ENCODE measurements around the gene PAQR7. TPM values are rescaled to one million over a fixed set of nuclear protein-coding genes. Genes with fewer than 3 reads are reported as not detected.

Gene PAQR7
- total RNA-seq, 1 experiment from 2014 or later: 6.7 TPM

GRCh38 chr1:25875154-25875855, at the start of gene PAQR7 (continued):
- TF ChIP-seq, protein P1, sequence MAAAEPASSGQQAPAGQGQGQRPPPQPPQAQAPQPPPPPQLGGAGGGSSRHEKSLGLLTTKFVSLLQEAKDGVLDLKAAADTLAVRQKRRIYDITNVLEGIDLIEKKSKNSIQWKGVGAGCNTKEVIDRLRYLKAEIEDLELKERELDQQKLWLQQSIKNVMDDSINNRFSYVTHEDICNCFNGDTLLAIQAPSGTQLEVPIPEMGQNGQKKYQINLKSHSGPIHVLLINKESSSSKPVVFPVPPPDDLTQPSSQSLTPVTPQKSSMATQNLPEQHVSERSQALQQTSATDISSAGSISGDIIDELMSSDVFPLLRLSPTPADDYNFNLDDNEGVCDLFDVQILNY (CRISPR knock-in tag; IDR thresholded peaks at IDR 0.05): no peak
- TF ChIP-seq, protein P2, sequence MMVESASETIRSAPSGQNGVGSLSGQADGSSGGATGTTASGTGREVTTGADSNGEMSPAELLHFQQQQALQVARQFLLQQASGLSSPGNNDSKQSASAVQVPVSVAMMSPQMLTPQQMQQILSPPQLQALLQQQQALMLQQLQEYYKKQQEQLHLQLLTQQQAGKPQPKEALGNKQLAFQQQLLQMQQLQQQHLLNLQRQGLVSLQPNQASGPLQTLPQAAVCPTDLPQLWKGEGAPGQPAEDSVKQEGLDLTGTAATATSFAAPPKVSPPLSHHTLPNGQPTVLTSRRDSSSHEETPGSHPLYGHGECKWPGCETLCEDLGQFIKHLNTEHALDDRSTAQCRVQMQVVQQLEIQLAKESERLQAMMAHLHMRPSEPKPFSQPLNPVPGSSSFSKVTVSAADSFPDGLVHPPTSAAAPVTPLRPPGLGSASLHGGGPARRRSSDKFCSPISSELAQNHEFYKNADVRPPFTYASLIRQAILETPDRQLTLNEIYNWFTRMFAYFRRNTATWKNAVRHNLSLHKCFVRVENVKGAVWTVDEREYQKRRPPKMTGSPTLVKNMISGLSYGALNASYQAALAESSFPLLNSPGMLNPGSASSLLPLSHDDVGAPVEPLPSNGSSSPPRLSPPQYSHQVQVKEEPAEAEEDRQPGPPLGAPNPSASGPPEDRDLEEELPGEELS (CRISPR knock-in tag; IDR thresholded peaks at IDR 0.05): 0 out of 2 replicates have a peak, but pooled peaks have one; percentile 43
- TF ChIP-seq CREB1 (CRISPR knock-in tag; IDR thresholded peaks at IDR 0.05) (no peak; the same call in 1 of the 2 replicates), NFE2L1 (CRISPR knock-in tag; IDR thresholded peaks at IDR 0.05) (no peak), FOXJ3 (CRISPR knock-in tag; IDR thresholded peaks at IDR 0.05; ENCODE audit: borderline replicate concordance) (no peak), ZNF121 (CRISPR knock-in tag; IDR thresholded peaks at IDR 0.05) (no peak), NR1H2 (CRISPR knock-in tag; IDR thresholded peaks at IDR 0.05) (no peak), JUN (CRISPR knock-in tag; IDR thresholded peaks at IDR 0.05) (no peak; the same call in 1 of the 2 replicates), ZBTB21 (CRISPR knock-in tag; IDR thresholded peaks at IDR 0.05; ENCODE audit: borderline replicate concordance) (no peak), ZSCAN18 (CRISPR knock-in tag; IDR thresholded peaks at IDR 0.05) (no peak), NR2C2 (CRISPR knock-in tag; IDR thresholded peaks at IDR 0.05) (no peak), TEAD1 (CRISPR knock-in tag; IDR thresholded peaks at IDR 0.05) (peak; percentile 54)
- TF ChIP-seq, protein P3, sequence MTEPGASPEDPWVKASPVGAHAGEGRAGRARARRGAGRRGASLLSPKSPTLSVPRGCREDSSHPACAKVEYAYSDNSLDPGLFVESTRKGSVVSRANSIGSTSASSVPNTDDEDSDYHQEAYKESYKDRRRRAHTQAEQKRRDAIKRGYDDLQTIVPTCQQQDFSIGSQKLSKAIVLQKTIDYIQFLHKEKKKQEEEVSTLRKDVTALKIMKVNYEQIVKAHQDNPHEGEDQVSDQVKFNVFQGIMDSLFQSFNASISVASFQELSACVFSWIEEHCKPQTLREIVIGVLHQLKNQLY (CRISPR knock-in tag; IDR thresholded peaks at IDR 0.05): no peak

- Mint-ChIP-seq H3K36me3 (no peaks in the 10 kb centered on the region), H3K4me1 (peaks cover 36% of the 10 kb centered on the region), H3K27me3 (ENCODE audit: low read depth) (peaks cover 16% of the 10 kb centered on the region)
These were observed 48.9 kb upstream of the PAQR7 start for GRCh38 chr1:25924454-25924853.

More at GRCh38 chr1:25924454-25924853, 48.9 kb upstream of the PAQR7 start:
- H3K9me3 Mint-ChIP-seq: no peaks in the 10 kb centered on the region
- ChIA-PET POLR2A (no interaction called here), CTCF (interaction anchor here (0.8 to 1.2 kb wide), 2 partner anchors 29 to 112 kb away, joined by 3 read pairs; no protein-coding TSS in a partner anchor)
- no peak for DNase-seq (ENCODE audit: low spot score)
- no peak overlapping the region for H3K4me3 Mint-ChIP-seq
- no peak overlapping the region for H3K27ac Mint-ChIP-seq
- ATAC-seq: no peak
- TF ChIP-seq NFATC4 (CRISPR knock-in tag; IDR thresholded peaks at IDR 0.05): no peak
- no peak for TF ChIP-seq EMX1 (CRISPR knock-in tag; IDR thresholded peaks at IDR 0.05)
- no peak for TF ChIP-seq MXD4 (CRISPR knock-in tag; IDR thresholded peaks at IDR 0.05; ENCODE audit: borderline replicate concordance)
- TF ChIP-seq ZNF232 (CRISPR knock-in tag; IDR thresholded peaks at IDR 0.05): no peak
- no peak for TF ChIP-seq USF2 (CRISPR knock-in tag; IDR thresholded peaks at IDR 0.05)
- no peak for TF ChIP-seq CBFB (CRISPR knock-in tag; IDR thresholded peaks at IDR 0.05; ENCODE audit: low read depth)
- no peak for TF ChIP-seq NR2C2 (CRISPR knock-in tag; IDR thresholded peaks at IDR 0.05)
- TF ChIP-seq, protein P1 (CRISPR knock-in tag; IDR thresholded peaks at IDR 0.05): no peak
- no peak for TF ChIP-seq ZNF512 (CRISPR knock-in tag; IDR thresholded peaks at IDR 0.05; ENCODE audit: borderline replicate concordance)

All from WTC11 (cell line).